Natural killer cell (primary cell): Measurements from ENCODE around the gene TBCCD1. TPM values are rescaled to one million over a fixed set of nuclear protein-coding genes. Genes with fewer than 3 reads are reported as not detected.
A peak's percentile ranks its signal among the peaks of the same experiment; 100 is the strongest.
"Not testable (repeated sequence)": the region's sequence is repeated elsewhere in the genome, so short reads cannot be mapped to it uniquely, and the experiment has no call there.

Source experiments
- ATAC-seq, 3 donors: fragments of 150-1000 bp in 2 of 3; fragments of 200-7000 bp in 1 of 3; cut with Tn5 transposase; 1 replicate in 1 of 3; 2 replicates in 2 of 3; pipeline ENCODE4 v1.10.0; 2021; ENCODE audit warnings: mild to moderate bottlenecking in 2 of 3, moderate library complexity in 2 of 3
- DNase-seq, 2 donors: peaks; one replicate each; pipeline versions ENCODE4 v3.0.0 to v3.0.0-alpha.2; 2013 to 2021; ENCODE audit warnings: mixed read lengths in 1 of 2
- H3K27ac ChIP-seq: one replicate; pipeline ENCODE4 v1.5.1; 2013; ENCODE audit warnings: mild to moderate bottlenecking, low read length
- H3K27me3 ChIP-seq: one replicate; pipeline ENCODE4 v1.6.1; 2013; ENCODE audit warnings: low read length; ENCODE audit not compliant: control insufficient read depth, insufficient read depth
- H3K36me3 ChIP-seq: one replicate; pipeline ENCODE4 v1.6.1; 2013; ENCODE audit warnings: low read length; ENCODE audit not compliant: control insufficient read depth, insufficient read depth
- H3K4me1 ChIP-seq: one replicate; pipeline ENCODE4 v1.6.1; 2013; ENCODE audit warnings: low read length; ENCODE audit not compliant: control insufficient read depth, insufficient read depth
- H3K4me3 ChIP-seq: one replicate; pipeline ENCODE4 v1.5.1; 2013; ENCODE audit warnings: low read length
- H3K9me3 ChIP-seq: one replicate; pipeline ENCODE4 v1.6.1; 2013; ENCODE audit warnings: low read length; ENCODE audit not compliant: control insufficient read depth, insufficient read depth
- H3K27ac Mint-ChIP-seq, 2 donors: one replicate each; pipeline ENCODE4 v1.8.0; 2022; ENCODE audit warnings: mild to moderate bottlenecking in 2 of 2, mixed read lengths in 2 of 2, moderate library complexity in 1 of 2
- H3K27me3 Mint-ChIP-seq, 2 donors: one replicate each; pipeline ENCODE4 v1.8.0; 2022; ENCODE audit warnings: low read depth in 2 of 2, mixed read lengths in 2 of 2
- H3K36me3 Mint-ChIP-seq: one replicate; pipeline ENCODE4 v1.8.0; 2022; ENCODE audit warnings: mixed read lengths
- H3K4me1 Mint-ChIP-seq, 2 donors: one replicate each; pipeline ENCODE4 v1.8.0; 2022; ENCODE audit warnings: mixed read lengths in 2 of 2
- H3K4me3 Mint-ChIP-seq: one replicate; pipeline ENCODE4 v1.8.0; 2022; ENCODE audit warnings: mild to moderate bottlenecking, moderate library complexity, mixed read lengths
- H3K9me3 Mint-ChIP-seq, 2 donors: one replicate each; pipeline ENCODE4 v1.8.0; 2022; ENCODE audit warnings: mixed read lengths in 2 of 2
- CTCF ChIP-seq: fragments of 200-600 bp; IDR thresholded peaks from one replicate; pipeline ENCODE4 v1.8.0; 2022; ENCODE audit warnings: antibody characterized with exemption
- WGBS: methylation state at CpG from one replicate; pipeline ENCODE4 v1.1.7; 2013; ENCODE audit warnings: missing lambda C conversion rate; ENCODE audit not compliant: insufficient coverage; 5-methylcytosine and 5-hydroxymethylcytosine counted together
- intact Hi-C: fragments of 100-400 bp; cut with micrococcal nuclease; formaldehyde crosslinking; loops from one replicate; pipeline ENCODE4 v1.14.2; 2022
- total RNA-seq, 4 donors: library from RNA; stranded (reverse); fragments of 120-200 nt in 1 of 4; gene quantifications; one replicate each; pipeline versions ENCODE4 v1.2.3 to v1.2.4, GENCODE V29; 2013 to 2022

Gene TBCCD1
- total RNA-seq, 3 donors from 2014 or later (not counting 1 experiment from before 2014, with no cell fraction given) = 16.8 to 23.0 (median 20.3) TPM

- Histone ChIP-seq H3K9me3 (no peaks in the 10 kb centered on the region), H3K36me3 (peaks cover 19% of the 10 kb centered on the region), H3K4me1 (peaks cover 36% of the 10 kb centered on the region), H3K4me3 (peak overlapping the region; percentile 58), H3K27ac (peak overlapping the region; percentile 90), H3K27me3 (no peaks in the 10 kb centered on the region)
- no peaks in the 10 kb centered on the region for H3K27me3 Mint-ChIP-seq
- peak overlapping the region; percentile 99 for H3K4me3 Mint-ChIP-seq
- no peak for TF ChIP-seq CTCF
- 7% methylated on average over 7 of the region's 7 CpGs for WGBS
- H3K9me3 Mint-ChIP-seq = no peaks in the 10 kb centered on the region
- peaks cover 44 to 57% of the 10 kb centered on the region in 2 donors for H3K4me1 Mint-ChIP-seq
- DNase-seq = no peak
- peaks cover 9% of the 10 kb centered on the region for H3K36me3 Mint-ChIP-seq
- intact Hi-C loops = loop anchor here (1.0 to 10.0 kb wide), 4 partner anchors 215 to 983 kb away; partner anchors contain the start of genes ETV5, RPL39L and SENP2
- no peak for ATAC-seq
- H3K27ac Mint-ChIP-seq = peak overlapping the region; percentile 97 to 98
Measured at GRCh38 chr3:186569779-186570095, 2.6 kb upstream of the TBCCD1 start.

GRCh38 chr3:186569361-186569760 is 2.2 kb upstream of the TBCCD1 start:
- DNase-seq, H3K4me3 ChIP-seq, H3K27me3 Mint-ChIP-seq, intact Hi-C loops, ATAC-seq, H3K27me3 ChIP-seq, H3K9me3 Mint-ChIP-seq, H3K9me3 ChIP-seq, H3K36me3 Mint-ChIP-seq: not testable (repeated sequence)
- peaks cover 15% of the 10 kb centered on the region for H3K36me3 ChIP-seq
- peak overlapping the region; percentile 90 for H3K27ac ChIP-seq
- Mint-ChIP-seq H3K4me1 (peaks cover 44 to 57% of the 10 kb centered on the region in 2 donors), H3K4me3 (peak overlapping the region; percentile 99), H3K27ac (peak overlapping the region; percentile 97 to 98)
- peaks cover 36% of the 10 kb centered on the region for H3K4me1 ChIP-seq
- WGBS = 97% methylated on average over 10 of the region's 11 CpGs

- peak in 1 of 3 donors; percentile 0 for ATAC-seq
Measured at GRCh38 chr3:186566772-186567071, 417 bp downstream of the TBCCD1 start.

GRCh38 chr3:186564586-186564985 is 2.6 kb downstream of the TBCCD1 start:
- no peaks in the 10 kb centered on the region for H3K36me3 Mint-ChIP-seq
- Histone ChIP-seq H3K4me1 (peaks cover 22% of the 10 kb centered on the region), H3K4me3 (no peak overlapping the region), H3K27me3 (no peaks in the 10 kb centered on the region), H3K9me3 (no peaks in the 10 kb centered on the region), H3K36me3 (peaks cover 9% of the 10 kb centered on the region), H3K27ac (no peak overlapping the region)
- DNase-seq (no peak), ATAC-seq (no peak)
- no peaks in the 10 kb centered on the region for H3K9me3 Mint-ChIP-seq
- intact Hi-C loops = no loop called here
- no peak for TF ChIP-seq CTCF
- H3K27me3 Mint-ChIP-seq = no peaks in the 10 kb centered on the region
- H3K4me1 Mint-ChIP-seq = peaks cover 44 to 57% of the 10 kb centered on the region in 2 donors
- H3K27ac Mint-ChIP-seq = peak overlapping the region in 1 of 2 donors; percentile 3
- peak overlapping the region; percentile 1 for H3K4me3 Mint-ChIP-seq

More at GRCh38 chr3:186566772-186567071, 417 bp downstream of the TBCCD1 start:
- WGBS = under 1% methylated on average over 14 of the region's 14 CpGs
- DNase-seq = no peak
- peak overlapping the region; percentile 97 for H3K27ac Mint-ChIP-seq
- peak overlapping the region; percentile 97 for H3K4me3 Mint-ChIP-seq
- Histone ChIP-seq H3K9me3 (no peaks in the 10 kb centered on the region), H3K4me3 (peak overlapping the region; percentile 78), H3K27ac (peak overlapping the region; percentile 85), H3K27me3 (no peaks in the 10 kb centered on the region), H3K36me3 (no peaks in the 10 kb centered on the region), H3K4me1 (peaks cover 34% of the 10 kb centered on the region)
- H3K27me3 Mint-ChIP-seq = no peaks in the 10 kb centered on the region
- peaks cover 50 to 64% of the 10 kb centered on the region in 2 donors for H3K4me1 Mint-ChIP-seq
- TF ChIP-seq CTCF = no peak
- intact Hi-C loops = loop anchor here (1.0 kb wide), 1 partner anchor 628 kb away; the partner anchor contains the start of gene TRA2B
- H3K36me3 Mint-ChIP-seq = no peaks in the 10 kb centered on the region
- no peaks in the 10 kb centered on the region for H3K9me3 Mint-ChIP-seq
